ENCODE results near the gene PPP1R14B. TPM values are rescaled to one million over a fixed set of nuclear protein-coding genes. Genes with fewer than 3 reads are reported as not detected.

PPP1R14B gene
- total RNA-seq, 1 donor from 2014 or later, result 123 TPM

GRCh38 chr11:64284048-64284961 is 37.6 kb upstream of the PPP1R14B start, which contains the start of gene BAD:
TSS of gene BAD (minus strand) at chr11:64284665. CDS start at chr11:64284368, 297 bp downstream.
- ATAC-seq (ENCODE audit: poor library complexity), result peak; percentile 91
- peak; percentile 97 for DNase-seq
- intact Hi-C loops (cut with DNase I), result loop anchor here (2.0 kb wide), 1 partner anchor 14 kb away; no protein-coding TSS in a partner anchor

DNA sequence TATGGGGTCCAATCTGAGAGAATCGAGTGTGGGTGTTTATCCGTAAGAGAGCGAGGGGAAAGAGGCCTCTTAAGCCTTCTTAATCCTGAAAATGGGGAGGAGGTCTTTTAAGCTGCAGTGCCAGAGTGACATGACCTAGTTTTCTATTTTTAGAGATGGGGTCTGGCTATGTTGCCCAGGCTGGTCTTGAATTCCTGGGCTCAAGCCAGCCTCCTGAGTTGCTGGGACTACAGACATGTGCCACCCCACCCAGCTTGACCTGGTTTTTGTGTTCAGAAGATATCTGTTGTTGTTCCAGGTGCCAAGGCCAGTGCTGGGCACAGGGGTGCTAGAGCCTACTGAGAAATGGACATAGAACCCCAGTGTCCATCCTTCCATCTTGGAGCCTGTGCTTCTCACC is 36.3 kb upstream of the PPP1R14B start:
- ATAC-seq (ENCODE audit: poor library complexity), result no peak
- DNase-seq, result no peak
- intact Hi-C loops (cut with DNase I), result no loop called here

- intact Hi-C loops (cut with DNase I), result no loop called here
- ATAC-seq (ENCODE audit: poor library complexity) (no peak), DNase-seq (no peak)
These were observed 35.4 kb upstream of the PPP1R14B start for GRCh38 chr11:64281957-64282770.

GRCh38 chr11:64278576-64279190 is 31.9 kb upstream of the PPP1R14B start:
- ATAC-seq (ENCODE audit: poor library complexity), result no peak
- no peak for DNase-seq
- intact Hi-C loops (cut with DNase I), result no loop called here

- DNase-seq (no peak), ATAC-seq (ENCODE audit: poor library complexity) (no peak)
- intact Hi-C loops (cut with DNase I), result no loop called here
These were observed 30.1 kb upstream of the PPP1R14B start for GRCh38 chr11:64276653-64277431.

DNA sequence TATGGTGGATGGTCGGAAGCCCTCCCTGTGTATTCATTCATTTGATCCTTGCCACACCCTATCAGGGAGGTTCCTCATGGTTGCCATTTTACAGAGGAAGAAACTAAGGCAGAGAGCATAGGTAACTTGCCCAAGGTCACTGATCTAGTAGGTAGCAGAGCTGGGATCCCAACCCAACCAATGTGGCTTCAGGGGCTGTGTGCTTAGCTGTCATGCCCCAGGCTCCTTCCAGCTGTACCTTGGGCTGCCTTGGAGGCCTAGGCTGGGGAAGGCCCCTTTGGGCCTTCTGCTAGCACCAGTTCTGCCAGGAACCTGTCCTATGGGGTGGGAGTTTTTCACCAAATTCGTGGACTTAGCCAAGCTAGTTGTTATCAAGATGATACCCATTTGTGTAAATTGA is 29.1 kb upstream of the PPP1R14B start:
- no peak for ATAC-seq (ENCODE audit: poor library complexity)
- no peak for DNase-seq
- intact Hi-C loops (cut with DNase I), result no loop called here

DNA sequence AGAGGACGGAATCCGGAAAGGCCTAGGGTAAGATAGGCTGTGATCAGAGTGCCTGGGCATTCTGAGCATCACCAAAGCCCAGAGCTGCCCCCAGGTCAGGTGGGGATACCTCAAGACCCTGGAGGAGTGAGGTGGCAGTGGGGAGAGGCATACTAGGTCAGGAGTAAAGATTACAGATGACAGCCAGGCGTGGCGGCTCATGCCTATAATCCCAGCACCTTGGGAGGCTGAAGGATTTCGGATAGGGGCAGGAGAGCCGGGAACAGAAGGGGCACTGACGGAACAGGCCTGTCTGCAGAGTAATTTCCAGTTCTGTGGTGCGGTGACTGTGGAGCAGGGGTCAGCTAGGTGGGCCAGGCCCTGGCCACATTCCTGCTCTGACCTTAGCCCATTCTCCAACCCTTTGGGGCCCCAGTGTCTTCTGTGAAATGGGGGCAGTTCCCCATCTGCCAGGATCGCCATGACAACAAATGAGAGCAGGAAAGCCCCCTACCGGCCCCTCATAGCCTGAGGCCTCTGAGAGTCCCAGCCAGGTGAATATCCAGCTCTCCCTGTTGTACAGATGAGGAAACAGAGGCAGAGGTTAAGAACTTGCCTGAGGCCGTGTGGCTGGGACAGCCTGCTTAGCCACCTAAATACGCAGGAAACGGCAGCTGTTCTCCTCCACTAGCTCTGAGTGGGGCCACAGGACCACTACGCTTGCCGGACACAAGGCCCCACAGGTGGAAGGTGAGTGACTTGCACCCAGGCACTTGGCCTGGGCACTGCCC is 28.5 kb upstream of the PPP1R14B start:
- ATAC-seq (ENCODE audit: poor library complexity) (no peak), DNase-seq (no peak)
- intact Hi-C loops (cut with DNase I), result no loop called here

GRCh38 chr11:64269540-64270220 is 22.9 kb upstream of the PPP1R14B start:
- ATAC-seq (ENCODE audit: poor library complexity), result peak; percentile 83
- intact Hi-C loops (cut with DNase I), result loop anchor here (2.0 kb wide), 1 partner anchor 15 kb away; the partner anchor contains the start of genes BAD and GPR137
- DNase-seq, result peak; percentile 98

- DNase-seq (peak; percentile 82), ATAC-seq (ENCODE audit: poor library complexity) (peak; percentile 24)
- intact Hi-C loops (cut with DNase I), result no loop called here
These were observed 22.3 kb upstream of the PPP1R14B start for GRCh38 chr11:64268893-64269539.

GRCh38 chr11:64268025-64268892 is 21.5 kb upstream of the PPP1R14B start:
- intact Hi-C loops (cut with DNase I), result no loop called here
- DNase-seq (peak; percentile 81), ATAC-seq (ENCODE audit: poor library complexity) (no peak)

GRCh38 chr11:64267207-64267945 is 20.6 kb upstream of the PPP1R14B start:
- DNase-seq (no peak), ATAC-seq (ENCODE audit: poor library complexity) (no peak)
- intact Hi-C loops (cut with DNase I), result no loop called here

DNA sequence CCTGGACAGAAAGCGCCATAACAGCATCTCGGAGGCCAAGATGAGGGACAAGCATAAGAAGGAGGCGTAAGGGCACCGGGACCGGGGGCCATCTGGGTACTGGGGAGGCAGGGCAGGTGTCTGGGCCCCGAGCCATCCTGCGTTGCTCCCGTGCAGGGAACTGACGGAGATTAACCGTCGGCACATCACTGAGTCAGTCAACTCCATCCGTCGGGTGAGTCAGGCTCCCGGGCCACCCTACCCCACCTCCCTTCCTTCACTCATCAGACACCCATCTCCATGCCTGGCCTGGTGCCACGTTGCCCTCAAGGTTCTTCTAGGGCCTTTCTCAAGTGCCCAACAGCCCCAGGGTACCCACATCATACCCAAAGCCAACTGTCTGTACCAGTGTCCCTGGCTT is 19.6 kb upstream of the PPP1R14B start:
- intact Hi-C loops (cut with DNase I), result no loop called here
- DNase-seq (no peak), ATAC-seq (ENCODE audit: poor library complexity) (no peak)

DNA sequence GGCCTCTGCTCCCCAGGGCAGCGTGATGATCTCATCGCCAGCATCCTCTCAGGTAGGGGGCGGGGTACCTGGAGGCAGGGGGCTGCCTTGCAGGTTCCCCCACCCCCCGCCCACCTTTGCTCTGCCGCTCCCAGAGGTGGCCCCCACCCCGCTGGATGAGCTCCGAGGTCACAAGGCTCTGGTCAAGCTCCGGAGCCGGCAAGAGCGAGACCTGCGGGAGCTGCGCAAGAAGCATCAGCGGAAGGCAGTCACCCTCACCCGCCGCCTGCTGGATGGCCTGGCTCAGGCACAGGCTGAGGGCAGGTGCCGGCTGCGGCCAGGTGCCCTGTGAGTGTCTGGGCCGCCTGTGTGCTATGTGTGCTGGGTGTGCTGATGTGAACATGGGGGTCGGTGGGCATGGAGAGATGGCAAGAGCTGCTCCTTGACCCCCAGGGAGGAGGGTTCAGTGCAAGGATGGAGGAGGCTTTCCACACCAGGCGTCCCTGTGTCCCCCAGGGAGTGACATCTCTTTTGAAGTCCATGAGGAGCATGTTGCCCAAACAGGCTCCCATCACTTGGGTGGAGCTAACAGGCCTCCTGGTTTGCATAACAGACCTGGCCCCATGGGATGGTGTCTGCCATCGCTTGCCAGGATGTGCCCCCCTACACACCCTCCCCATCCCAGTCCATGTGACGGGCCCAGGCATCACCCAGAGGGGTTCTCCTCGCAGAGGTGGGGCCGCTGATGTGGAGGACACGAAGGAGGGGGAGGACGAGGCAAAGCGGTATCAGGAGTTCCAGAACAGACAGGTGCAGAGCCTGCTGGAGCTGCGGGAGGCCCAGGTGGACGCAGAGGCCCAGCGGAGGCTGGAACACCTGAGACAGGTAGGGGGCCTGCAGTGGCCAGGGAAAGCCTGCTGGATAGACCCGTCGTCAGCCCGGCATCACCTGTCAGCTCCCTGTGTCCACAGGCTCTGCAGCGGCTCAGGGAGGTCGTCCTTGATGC is 18.7 kb upstream of the PPP1R14B start:
- intact Hi-C loops (cut with DNase I), result no loop called here
- no peak for DNase-seq
- ATAC-seq (ENCODE audit: poor library complexity), result no peak

- no peak for DNase-seq
- intact Hi-C loops (cut with DNase I), result no loop called here
- ATAC-seq (ENCODE audit: poor library complexity), result no peak
These were observed 17.7 kb upstream of the PPP1R14B start for GRCh38 chr11:64264371-64264852.
